ENCODE data around the gene SLC25A21. TPM values are rescaled to one million over a fixed set of nuclear protein-coding genes. Genes with fewer than 3 reads are reported as not detected.
"Not testable (repeated sequence)": the region's sequence is repeated elsewhere in the genome, so short reads cannot be mapped to it uniquely, and the experiment has no call there.

The SLC25A21 gene
- total RNA-seq, 1 donor from 2014 or later, result 0.81 TPM

- no peak overlapping the region for H3K4me3 ChIP-seq (ENCODE audit: low read depth, low read length)
- no peak for DNase-seq (ENCODE audit: low read depth)
- TF ChIP-seq CTCF (conservative IDR thresholded peaks at IDR 0.05; ENCODE audit: low read depth, low read length), result no peak
These were observed 183.4 kb downstream of the SLC25A21 start for GRCh38 chr14:36988989-36989388.

GRCh38 chr14:36988568-36988967 lies 183.8 kb downstream of the SLC25A21 start:
- TF ChIP-seq CTCF (conservative IDR thresholded peaks at IDR 0.05; ENCODE audit: low read depth, low read length), result no peak
- DNase-seq (ENCODE audit: low read depth), result no peak
- H3K4me3 ChIP-seq (ENCODE audit: low read depth, low read length), result no peak overlapping the region

- no peak for TF ChIP-seq CTCF (conservative IDR thresholded peaks at IDR 0.05; ENCODE audit: low read depth, low read length)
- DNase-seq (ENCODE audit: low read depth), result no peak
- no peak overlapping the region for H3K4me3 ChIP-seq (ENCODE audit: low read depth, low read length)
These were observed 186.0 kb downstream of the SLC25A21 start for GRCh38 chr14:36986407-36986806.

GRCh38 chr14:36981832-36982529 lies 190.4 kb downstream of the SLC25A21 start:
- TF ChIP-seq CTCF (conservative IDR thresholded peaks at IDR 0.05; ENCODE audit: low read depth, low read length), result no peak
- H3K4me3 ChIP-seq (ENCODE audit: low read depth, low read length), result no peak overlapping the region
- DNase-seq (ENCODE audit: low read depth), result no peak

- not testable (repeated sequence) for DNase-seq (ENCODE audit: low read depth); H3K4me3 ChIP-seq (ENCODE audit: low read depth, low read length)
These were observed 192.0 kb downstream of the SLC25A21 start for GRCh38 chr14:36980413-36980812.

GRCh38 chr14:36979863-36980262 lies 192.5 kb downstream of the SLC25A21 start:
- H3K4me3 ChIP-seq (ENCODE audit: low read depth, low read length), result no peak overlapping the region
- TF ChIP-seq CTCF (conservative IDR thresholded peaks at IDR 0.05; ENCODE audit: low read depth, low read length), result no peak
- DNase-seq (ENCODE audit: low read depth), result no peak

GRCh38 chr14:36976571-36977023 lies 195.8 kb downstream of the SLC25A21 start:
- no peak for TF ChIP-seq CTCF (conservative IDR thresholded peaks at IDR 0.05; ENCODE audit: low read depth, low read length)
- no peak for DNase-seq (ENCODE audit: low read depth)
- no peak overlapping the region for H3K4me3 ChIP-seq (ENCODE audit: low read depth, low read length)

All from epithelial cell of proximal tubule (primary cell).